HL-60/S4 treated with phorbol 12-myristate 13-acetate at 8.2 ng/mL for 4 days and 3 days (cell line): Measurements from ENCODE around the gene ZBED1.
"Not testable (repeated sequence)": the region's sequence is repeated elsewhere in the genome, so short reads cannot be mapped to it uniquely, and the experiment has no call there.

Source experiments
- in situ Hi-C: fragments of 300-500 bp; cut with MboI; formaldehyde crosslinking; loops from 2 replicates; pipeline ENCODE4 v1.15.0; 2022; ENCODE audit warnings: low sequenced_read_pairs

ZBED1 gene

GRCh38 chrX:2500803-2501558 is at the start of gene ZBED1, which contains the start of gene DHRSX:
ZBED1 (minus strand) TSS chrX:2500976; CDS start chrX:2490719, 10,257 bp downstream.
DHRSX (minus strand) TSS chrX:2500976; CDS start chrX:2500925, 51 bp downstream.
- in situ Hi-C loops: no loop called here

GRCh38 chrX:2549876-2550275 is 49.1 kb upstream of the ZBED1 start:
- in situ Hi-C loops: no loop called here

- in situ Hi-C loops: no loop called here
Observed at GRCh38 chrX:2548711-2549423, 48.1 kb upstream of the ZBED1 start.

GRCh38 chrX:2547736-2548135 is 47.0 kb upstream of the ZBED1 start:
- in situ Hi-C loops: no loop called here

GRCh38 chrX:2546496-2546895 is 45.7 kb upstream of the ZBED1 start:
- in situ Hi-C loops: no loop called here

- in situ Hi-C loops: no loop called here
Observed at GRCh38 chrX:2545144-2545543, 44.4 kb upstream of the ZBED1 start.

GRCh38 chrX:2542826-2543521 is 42.2 kb upstream of the ZBED1 start:
- in situ Hi-C loops: no loop called here

- in situ Hi-C loops: no loop called here
Observed at GRCh38 chrX:2541603-2542002, 40.8 kb upstream of the ZBED1 start.

GRCh38 chrX:2540426-2540947 is 39.7 kb upstream of the ZBED1 start:
- in situ Hi-C loops: no loop called here

- in situ Hi-C loops: no loop called here
Observed at GRCh38 chrX:2539586-2539985, 38.8 kb upstream of the ZBED1 start.

- in situ Hi-C loops: no loop called here
Observed at GRCh38 chrX:2538031-2538757, 37.4 kb upstream of the ZBED1 start.

- in situ Hi-C loops: no loop called here
Observed at GRCh38 chrX:2536974-2537373, 36.2 kb upstream of the ZBED1 start.

- in situ Hi-C loops: no loop called here
Observed at GRCh38 chrX:2536141-2536540, 35.4 kb upstream of the ZBED1 start.

- in situ Hi-C loops: not testable (repeated sequence)
Observed at GRCh38 chrX:2534261-2535021, 33.7 kb upstream of the ZBED1 start.

GRCh38 chrX:2533424-2533823 is 32.6 kb upstream of the ZBED1 start:
- in situ Hi-C loops: no loop called here

GRCh38 chrX:2526390-2526789 is 25.6 kb upstream of the ZBED1 start:
- in situ Hi-C loops: no loop called here

- in situ Hi-C loops: no loop called here
Observed at GRCh38 chrX:2523911-2524310, 23.1 kb upstream of the ZBED1 start.

GRCh38 chrX:2521927-2522386 is 21.2 kb upstream of the ZBED1 start:
- in situ Hi-C loops: no loop called here

- in situ Hi-C loops: no loop called here
Observed at GRCh38 chrX:2521092-2521926, 20.5 kb upstream of the ZBED1 start.
